Posterior cingulate gyrus (tissue), 11 donors: ENCODE data around the gene HOGA1.
A peak's percentile ranks its signal among the peaks of the same experiment; 100 is the strongest.
"Not testable (repeated sequence)": the region's sequence is repeated elsewhere in the genome, so short reads cannot be mapped to it uniquely, and the experiment has no call there.

Source experiments
- DNase-seq, 10 donors: peaks; one replicate each; pipeline versions ENCODE4 v3.0.0 to v3.0.0-alpha.2; 2020 to 2021; ENCODE audit warnings: mixed read lengths in 3 of 10
- intact Hi-C: fragments of 100-400 bp; cut with DNase I; formaldehyde crosslinking; loops from one replicate; pipeline ENCODE4 v1.15.1; 2023

HOGA1 gene

DNA sequence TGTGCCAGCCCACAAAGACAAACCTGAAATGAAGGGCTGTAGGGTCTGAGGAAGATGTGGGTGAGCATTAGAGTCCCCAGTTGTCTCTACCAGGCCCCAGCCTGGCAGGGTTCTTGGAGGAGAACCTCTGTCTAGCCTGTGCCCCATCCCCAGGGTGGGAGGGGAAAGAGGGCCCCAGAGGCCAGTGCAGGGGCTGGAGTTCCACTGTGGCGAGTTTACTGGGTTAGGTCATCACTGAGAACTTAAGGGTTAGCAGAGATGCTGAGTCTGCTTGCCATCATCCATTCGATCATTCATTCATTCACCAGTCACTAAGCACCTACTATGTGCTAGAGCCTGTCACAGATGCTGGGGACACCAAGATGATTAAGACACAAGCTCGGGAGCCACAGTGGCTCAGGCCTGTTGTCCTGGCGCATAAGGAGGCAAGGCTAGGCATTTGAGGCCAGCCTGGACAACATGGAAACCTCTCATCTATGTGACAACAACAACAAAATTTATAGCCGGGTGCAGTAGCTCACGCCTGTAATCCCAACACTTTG lies 9.0 kb upstream of the HOGA1 start:
- peak in 2 of 10 donors; percentile 36 to 46 for DNase-seq
- intact Hi-C loops = no loop called here

DNA sequence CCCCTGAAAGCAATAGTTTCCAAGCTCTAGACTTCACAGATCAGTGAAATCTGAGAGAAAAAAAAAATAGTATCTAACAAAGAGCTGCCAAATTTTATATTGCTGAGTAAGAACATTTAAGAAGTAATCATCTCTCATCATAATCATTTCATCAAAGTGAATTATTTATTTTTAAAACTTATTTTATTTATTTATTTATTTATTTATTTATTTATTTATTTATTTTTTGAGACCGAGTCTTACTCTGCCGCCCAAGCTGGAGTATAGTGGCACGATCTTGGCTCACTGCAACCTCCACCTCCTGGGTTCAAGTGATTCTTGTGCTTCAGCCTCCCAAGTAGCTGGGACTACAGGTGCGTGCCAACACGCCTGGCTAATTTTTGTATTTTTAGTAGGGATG lies 7.7 kb upstream of the HOGA1 start:
- intact Hi-C loops = not testable (repeated sequence)
- DNase-seq = peak in 1 of 10 donors; percentile 22

DNA sequence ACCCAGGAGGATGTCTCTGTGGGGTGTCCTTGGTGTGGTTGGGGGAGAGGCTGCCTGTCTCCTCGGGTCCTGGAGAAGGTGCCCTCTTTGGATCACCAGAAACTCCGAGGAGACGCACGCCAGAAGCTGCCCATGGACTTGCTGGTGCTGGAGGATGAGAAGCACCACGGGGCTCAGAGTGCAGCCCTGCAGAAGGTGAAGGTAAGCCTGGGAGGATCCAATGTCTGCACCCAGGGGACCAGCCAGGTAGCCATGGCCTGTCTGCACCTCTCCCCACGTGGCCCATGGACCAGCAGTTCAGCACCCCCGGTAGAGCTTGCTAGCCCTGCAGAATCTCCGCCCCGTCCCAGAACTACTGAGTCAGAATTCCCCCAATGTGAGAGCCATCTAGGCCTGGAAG lies 6.5 kb upstream of the HOGA1 start:
- intact Hi-C loops = no loop called here
- peak in 2 of 10 donors; percentile 62 to 69 for DNase-seq

DNA sequence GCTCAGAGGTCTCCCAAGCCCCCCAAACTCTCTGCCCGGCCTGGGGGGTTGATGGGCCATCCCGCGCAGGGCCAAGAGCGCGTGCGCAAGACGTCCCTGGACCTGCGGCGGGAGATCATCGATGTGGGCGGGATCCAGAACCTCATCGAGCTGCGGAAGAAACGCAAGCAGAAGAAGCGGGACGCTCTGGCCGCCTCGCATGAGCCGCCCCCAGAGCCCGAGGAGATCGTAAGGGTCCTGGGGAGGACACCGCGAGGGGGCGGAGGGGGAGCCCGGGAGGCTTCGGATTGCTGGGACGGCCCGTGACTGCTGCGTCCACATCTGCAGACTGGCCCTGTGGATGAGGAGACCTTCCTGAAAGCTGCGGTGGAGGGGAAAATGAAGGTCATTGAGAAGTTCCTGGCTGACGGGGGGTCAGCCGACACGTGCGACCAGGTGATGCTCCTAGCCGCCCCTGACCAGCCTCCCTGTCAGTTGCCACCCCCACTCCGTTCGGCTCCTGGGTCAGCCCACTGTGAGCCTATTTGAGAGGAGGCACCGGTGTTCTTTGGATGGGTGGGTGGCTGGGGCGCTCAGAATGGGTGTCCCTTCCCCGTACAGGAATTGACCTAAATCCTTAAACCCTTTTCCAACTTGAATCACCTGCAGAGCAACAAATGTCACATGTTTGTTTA lies 5.9 kb upstream of the HOGA1 start:
- peak in 2 of 10 donors; percentile 76 to 87 for DNase-seq

DNA sequence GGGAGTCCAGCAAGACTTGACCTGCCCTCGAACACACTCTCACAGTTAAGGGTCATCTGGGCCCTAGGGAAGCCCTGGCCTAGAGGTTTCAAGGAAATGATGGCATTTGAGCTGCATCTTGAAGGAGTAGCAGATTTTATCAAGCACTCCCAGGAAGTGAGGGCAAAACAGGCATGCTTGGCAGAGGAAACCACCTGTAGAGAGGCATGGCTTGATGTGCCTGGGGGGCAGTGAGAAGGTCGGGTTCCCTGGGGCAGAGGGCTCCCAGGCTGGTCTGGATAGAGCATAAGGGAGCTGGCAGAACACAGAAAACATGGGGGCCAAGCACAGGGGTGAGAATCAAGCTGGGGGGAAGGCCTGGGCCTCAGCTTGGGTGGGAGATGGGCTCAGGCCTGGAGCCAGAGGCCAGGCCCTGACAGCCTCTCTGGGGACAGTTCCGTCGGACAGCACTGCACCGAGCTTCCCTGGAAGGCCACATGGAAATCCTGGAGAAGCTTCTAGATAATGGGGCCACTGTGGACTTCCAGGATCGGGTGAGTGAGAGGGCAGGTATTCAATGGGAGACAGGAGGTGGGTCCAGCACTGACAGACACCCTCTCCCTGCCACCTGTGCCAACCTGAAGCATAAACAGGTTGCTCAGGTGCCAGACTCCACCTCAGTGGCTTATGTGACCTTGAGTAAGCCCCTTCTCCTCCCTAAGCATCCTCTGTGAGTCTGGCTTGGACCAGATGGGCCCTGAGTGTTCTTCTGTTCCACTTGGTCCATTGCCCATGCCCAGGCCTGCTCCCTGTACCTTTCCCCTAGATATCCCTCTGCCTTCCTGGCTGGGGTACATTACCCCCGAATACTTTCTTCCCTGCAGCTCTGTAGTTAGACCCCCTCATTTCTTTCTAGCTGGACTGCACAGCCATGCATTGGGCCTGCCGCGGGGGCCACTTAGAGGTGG lies 3.5 kb upstream of the HOGA1 start:
- peak in 1 of 10 donors; percentile 43 for DNase-seq
- intact Hi-C loops = no loop called here

More for the DNA sequence above, 5.9 kb upstream of the HOGA1 start:
- intact Hi-C loops = no loop called here

DNA sequence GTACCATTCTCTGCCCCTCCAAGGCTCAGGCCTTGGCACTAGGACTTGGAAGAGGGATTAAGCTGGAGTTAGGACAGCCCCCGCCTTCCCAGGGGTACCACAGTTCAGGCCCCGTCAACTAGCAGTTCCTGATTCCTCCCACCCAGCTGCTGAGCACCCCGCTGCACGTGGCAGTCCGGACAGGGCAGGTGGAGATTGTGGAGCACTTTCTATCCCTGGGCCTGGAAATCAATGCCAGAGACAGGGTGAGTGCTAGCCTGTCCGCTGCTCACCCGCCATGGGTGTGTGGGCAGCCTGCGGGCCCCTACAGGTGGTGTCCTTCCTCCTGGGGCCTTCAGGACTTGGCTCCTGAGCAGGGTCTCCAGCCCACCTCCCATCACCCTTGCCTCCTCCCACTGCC lies 2.0 kb upstream of the HOGA1 start:
- intact Hi-C loops = no loop called here
- DNase-seq = peak in 1 of 10 donors; percentile 72

DNA sequence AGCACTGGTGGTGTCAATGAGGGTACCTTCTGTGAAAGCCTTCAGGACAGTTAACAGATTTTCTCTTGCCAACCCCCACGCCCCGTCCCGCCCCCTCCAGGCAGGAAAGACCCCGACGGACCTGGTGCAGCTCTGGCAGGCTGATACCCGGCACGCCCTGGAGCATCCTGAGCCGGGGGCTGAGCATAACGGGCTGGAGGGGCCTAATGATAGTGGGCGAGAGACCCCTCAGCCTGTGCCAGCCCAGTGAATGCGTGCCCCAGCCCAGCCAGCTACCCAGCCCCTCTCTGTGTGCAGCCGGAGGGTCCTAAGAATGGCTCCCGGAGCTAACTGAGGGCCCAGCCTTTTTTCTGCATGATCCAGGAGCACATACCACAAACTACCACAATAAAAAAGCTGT lies 713 bp upstream of the HOGA1 start:
- peak in 1 of 10 donors; percentile 70 for DNase-seq
- intact Hi-C loops = no loop called here

DNA sequence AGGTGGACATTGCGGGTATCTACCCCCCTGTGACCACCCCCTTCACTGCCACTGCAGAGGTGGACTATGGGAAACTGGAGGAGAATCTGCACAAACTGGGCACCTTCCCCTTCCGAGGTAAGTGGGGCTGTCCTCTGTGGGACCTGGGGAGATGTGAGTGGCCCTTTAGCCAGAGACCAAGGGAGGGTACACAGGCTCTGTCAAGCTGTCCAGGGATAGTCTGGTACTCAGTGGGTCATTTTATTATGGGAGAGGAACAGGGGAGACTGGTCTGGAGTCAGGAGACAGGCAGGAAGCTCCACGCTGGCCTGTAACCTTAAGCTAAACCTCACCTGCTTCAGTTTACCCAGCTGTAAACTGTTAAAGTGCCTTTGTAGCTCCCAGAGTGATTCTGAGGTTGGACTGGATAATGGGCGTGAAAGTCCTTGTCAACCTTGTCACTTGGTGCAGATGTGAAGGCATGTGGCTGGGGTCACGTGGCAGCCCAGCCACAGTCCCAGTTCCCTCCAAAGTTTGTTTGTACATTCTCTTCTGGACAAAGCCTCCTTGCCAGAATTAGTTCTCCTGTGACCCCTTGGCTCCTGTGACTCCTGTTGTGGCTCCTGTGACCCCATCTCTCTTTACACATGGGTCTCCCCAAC lies 729 bp downstream of the HOGA1 start:
- DNase-seq = no peak
- intact Hi-C loops = no loop called here

DNA sequence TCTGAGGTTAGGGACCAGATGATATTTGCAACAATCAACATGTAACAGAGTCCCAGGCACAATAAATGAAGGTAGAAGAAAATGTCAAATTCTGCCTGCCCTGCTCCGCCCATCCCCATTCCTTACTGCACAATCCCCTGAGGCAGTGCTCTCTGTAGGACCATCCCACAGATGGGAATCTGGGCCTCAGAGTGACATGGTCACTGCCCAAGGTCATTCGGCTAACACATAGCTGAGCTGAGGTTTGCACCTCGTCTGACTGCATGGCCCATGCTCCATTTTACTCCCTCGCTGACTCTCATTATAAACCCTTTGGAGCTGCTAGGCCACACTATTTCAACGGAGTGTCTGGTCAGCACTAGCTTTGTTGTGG lies 1.2 kb downstream of the HOGA1 start:
- intact Hi-C loops = no loop called here
- DNase-seq = peak in 1 of 10 donors; percentile 8

DNA sequence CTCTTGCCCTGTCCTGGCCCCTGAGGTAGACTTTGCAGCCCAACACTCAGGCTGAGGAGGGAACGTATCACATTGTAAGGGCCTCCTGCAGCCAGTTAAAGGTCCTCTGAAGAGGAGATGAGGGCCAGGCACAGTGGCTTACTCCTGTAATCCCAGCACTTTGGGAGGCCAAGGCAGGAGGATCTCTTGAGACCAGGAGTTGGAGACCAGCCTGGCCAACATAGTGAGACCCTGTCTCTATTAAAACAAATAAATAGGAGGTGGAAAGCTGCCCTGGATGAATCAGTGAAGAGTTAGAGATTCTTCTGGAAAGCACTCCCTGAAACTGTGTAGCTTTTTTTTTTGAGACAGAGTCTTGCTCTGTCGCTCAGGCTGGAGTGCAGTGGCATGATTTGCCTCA lies 3.0 kb downstream of the HOGA1 start:
- no peak for DNase-seq
- intact Hi-C loops = no loop called here

DNA sequence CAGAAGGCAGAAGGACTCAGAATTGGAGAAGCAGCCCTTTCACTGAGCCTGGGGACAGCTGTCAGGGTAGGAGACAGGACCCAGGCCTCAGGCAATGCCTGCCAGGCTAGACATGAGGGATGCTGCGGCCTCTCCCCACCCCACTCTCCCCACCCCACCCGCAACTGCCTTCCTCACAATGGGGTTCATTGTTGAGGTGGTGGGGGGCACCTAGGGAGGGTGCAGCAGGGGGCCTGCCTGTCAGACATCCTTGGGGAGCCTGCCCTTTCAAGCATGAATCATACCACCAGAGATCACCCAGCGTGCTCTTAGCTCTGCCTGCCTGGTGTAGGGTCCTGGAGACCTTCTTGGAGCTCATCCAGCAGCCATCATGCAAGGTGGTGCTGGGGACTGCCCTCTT lies 5.3 kb downstream of the HOGA1 start, which contains the start of gene C10orf62:
TSS of gene C10orf62 (plus strand) at position 243 of the 400 bp plus-strand sequence. CDS start 177 bp downstream, outside the sequence.
- peak in 1 of 10 donors; percentile 11 for DNase-seq
- intact Hi-C loops = no loop called here

DNA sequence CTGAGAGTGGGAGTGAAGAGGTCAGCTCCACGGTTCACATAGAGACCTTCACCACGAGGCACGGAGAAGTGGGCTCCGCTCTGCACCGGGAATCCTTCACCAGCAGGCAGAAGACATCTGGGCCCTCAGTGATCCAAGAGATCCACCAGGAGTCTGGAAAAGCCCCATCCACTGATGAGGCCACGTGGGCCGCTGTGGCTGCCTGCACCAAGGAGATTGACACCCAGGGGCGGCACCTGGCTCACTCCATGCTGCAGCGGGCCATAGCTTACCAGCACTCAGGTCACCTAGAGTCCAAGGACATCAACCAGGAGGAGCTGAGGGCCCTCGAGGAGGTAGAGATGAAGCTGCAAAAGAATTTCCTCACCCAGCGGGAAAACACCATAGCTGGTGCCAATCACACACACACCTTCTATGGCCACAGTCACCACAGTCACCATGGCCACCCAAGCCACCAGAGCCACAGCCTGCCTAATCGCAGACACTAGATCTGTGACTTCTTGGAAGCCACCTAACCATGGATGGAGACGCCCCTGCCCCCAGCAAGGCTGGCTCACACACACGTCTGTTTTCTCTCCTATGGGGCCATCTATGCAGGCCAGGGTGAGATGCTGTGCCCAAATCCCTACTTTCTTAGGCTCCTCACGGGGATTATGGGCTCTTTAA lies 6.0 kb downstream of the HOGA1 start:
- intact Hi-C loops = no loop called here
- peak in 1 of 10 donors; percentile 54 for DNase-seq

DNA sequence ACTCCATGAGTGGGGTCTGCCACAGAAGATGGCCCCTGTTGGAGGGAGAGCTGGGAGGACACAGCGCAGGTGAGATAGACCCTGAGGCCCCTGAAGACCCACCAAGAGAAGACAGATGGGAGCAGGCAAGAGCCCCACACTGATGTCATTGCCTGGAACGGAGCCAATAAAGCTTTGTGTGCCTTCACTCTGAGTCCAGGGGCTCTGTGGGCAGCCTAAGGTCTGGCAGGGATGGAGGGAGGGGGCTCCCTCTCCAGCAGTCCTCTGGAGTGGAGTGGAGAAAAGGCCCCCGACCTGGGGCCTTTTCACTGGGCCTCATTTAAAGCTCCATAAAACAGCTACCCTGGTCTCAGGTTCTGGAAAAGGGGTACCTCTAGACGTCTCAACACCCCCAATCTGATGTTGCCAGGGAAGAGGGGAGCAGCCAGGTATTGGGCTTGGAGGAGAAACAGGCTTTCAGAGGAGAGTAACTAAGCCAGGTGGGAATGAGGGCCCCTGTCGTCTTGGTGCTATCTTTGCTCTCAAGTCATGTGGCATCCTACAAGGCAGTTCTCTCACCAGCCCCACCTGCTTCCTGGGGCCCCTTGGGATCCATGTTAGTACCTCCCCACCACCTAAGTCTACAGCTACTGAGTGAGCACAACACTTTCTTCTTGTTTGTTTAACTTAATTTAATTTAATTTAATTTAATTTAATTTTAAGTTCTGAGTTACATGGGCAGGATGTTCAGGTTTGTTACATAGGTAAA lies 6.7 kb downstream of the HOGA1 start:
- intact Hi-C loops = no loop called here
- peak in 1 of 10 donors; percentile 17 for DNase-seq

DNA sequence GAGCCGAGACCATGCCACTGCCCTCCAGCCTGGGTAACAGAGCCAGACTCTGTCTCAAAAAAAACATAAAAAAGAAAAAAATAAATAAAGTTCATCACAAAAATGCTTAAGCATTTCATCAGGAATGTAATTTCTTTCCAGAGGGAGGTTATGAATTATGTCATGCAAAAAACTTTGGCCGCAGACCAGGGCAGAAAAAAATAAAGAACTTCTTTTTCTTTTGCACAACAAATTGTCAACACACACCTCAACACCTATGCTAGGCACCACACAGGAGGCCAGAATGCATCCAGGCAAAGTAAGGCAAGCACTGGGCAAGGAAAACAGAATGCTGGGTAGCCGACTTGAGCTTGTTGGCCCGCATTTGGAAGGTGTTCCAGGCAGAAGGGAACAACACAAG lies 9.2 kb downstream of the HOGA1 start:
- intact Hi-C loops = no loop called here
- peak in 1 of 10 donors; percentile 14 for DNase-seq

DNA sequence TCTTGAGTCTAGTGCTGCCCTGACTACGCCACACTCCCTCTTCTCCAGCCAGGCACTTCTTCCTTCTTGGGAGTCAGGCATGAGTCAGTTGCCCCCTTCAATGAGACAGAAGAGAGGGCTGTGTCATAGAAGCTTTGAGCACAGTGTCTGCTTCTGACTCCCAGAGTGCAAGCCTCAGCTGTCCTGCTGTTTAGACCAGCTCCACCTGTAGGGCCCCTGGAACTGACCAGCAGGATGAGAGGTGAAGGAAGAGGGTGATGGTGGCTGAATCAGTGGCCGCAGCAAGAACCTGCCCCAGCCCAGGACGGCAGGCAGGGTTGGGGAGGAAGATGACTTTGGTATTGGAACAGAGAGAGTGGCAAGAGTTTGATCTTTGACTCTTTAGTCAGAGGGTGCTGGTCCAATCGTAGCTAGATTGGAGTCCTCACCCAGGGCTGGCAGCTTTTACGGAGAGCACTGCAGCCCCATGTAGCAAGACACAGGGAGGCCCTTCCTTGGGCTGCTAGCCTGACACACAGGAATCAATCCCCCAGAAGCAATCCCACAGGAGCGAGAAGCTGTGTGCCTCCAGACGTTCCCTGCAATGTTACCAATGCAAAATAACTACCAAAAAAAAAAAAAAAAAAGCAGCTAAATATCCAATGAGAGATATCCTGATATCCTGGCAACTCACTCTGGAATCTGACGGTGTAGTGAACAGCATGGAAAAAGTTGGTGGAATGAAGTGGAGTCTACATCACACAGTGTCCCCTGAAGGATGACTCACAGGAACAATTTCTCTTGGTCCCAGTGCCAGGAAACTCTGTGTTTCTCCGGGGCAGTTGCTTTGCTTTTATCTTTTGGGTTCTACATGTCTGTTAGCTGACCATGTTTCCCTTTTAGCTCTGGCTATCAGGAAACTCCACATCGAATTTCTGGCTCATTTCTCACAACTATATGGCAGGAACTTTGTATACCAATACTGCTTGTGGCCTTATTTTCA lies 12.2 kb downstream of the HOGA1 start:
- peak in 2 of 10 donors; percentile 55 to 65 for DNase-seq
- intact Hi-C loops = no loop called here

DNA sequence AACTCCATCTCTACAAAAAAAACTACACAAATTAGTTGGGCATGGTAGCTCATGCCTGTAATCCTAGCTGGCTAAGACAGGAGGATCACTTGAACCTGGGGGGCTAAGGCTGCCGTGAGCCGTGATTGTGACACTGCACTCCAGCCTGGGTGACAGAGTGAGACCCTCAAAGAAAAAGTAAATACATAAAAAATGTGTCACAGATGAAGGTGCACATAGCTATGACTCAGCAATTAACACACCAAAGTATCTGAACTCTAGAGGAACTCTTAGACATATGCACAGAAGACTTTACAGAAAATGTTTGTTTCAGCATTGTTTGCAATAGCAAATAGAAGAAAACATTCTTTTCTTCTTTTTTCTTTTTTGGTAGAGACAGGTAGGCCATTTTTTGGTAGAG lies 13.6 kb downstream of the HOGA1 start:
- intact Hi-C loops = no loop called here
- peak in 1 of 10 donors; percentile 40 for DNase-seq

DNA sequence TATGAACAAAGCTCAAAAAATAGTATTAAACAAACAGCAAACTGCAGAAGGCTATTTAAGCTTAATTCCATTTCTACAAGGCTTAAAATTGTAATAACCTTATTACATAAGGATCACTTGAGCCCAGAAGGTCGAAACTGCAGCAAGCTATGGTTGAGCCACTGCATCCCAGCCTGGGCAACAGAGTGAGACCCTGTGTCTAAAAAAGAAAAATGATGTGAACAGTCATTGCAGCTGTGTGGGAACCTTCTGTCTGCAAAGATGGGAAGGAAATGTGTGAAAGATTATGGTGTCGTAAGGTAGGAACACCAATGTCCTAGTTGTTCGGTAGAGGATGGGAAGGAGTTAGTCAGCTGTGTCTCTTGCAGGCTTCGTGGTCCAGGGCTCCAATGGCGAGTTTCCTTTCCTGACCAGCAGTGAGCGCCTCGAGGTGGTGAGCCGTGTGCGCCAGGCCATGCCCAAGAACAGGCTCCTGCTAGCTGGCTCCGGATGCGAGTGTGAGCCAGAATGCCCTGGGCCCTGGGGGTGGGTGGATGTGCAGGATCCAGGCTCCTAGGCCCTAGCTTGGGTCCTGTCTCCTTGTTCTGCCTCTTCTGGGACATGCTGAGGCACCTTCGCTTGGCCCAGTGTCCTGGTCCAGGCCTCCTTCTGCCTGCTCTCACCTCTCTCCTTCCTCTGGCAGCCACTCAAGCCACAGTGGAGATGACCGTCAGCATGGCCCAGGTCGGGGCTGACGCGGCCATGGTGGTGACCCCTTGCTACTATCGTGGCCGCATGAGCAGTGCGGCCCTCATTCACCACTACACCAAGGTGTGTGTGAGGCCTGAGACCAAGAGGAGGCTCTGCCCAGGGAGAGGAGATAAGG lies 14.4 kb downstream of the HOGA1 start:
- DNase-seq = no peak
- intact Hi-C loops = no loop called here
